Measurements from ENCODE around the gene FRAS1.

Gene FRAS1

DNA sequence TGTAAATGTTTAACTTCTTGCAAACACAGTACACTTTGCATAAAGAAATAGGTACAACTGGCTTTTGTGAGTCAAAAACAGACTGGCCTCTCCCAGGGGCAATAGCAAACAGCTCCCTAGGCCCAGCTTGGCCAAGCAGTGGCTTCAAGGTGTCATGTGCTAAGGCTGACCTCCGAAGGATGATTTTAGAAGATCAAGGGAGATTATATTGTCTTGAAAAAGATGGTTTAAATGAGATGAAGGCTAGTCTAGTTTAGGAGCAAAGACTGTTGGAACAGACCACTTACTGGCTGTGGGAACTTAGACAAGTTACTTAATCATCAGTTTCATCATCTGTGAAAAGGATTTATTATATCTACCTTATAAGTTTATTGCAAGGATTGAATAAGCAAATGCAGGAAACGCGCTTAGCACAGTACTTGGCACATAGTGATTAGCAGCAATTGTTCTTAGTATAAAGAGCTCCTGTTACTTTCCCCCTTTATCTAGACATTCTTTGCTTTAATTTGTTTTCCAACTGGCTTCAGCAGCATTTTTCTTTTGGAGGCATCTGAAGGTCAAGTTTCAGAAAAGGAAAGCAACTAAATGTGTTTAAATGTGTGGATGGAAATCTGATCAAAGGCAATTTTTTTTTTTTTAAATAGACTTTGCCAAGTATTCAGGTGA is 511.6 kb downstream of the FRAS1 start:
- H3K4me3 ChIP-seq (replicated peaks; ENCODE audit: low read depth, low read length): no peak overlapping the region
- DNase-seq (ENCODE audit: extremely low read depth, low read depth): no peak
- TF ChIP-seq CTCF (IDR thresholded peaks at IDR 0.05; ENCODE audit: low read depth, low read length, missing control alignments): no peak

DNA sequence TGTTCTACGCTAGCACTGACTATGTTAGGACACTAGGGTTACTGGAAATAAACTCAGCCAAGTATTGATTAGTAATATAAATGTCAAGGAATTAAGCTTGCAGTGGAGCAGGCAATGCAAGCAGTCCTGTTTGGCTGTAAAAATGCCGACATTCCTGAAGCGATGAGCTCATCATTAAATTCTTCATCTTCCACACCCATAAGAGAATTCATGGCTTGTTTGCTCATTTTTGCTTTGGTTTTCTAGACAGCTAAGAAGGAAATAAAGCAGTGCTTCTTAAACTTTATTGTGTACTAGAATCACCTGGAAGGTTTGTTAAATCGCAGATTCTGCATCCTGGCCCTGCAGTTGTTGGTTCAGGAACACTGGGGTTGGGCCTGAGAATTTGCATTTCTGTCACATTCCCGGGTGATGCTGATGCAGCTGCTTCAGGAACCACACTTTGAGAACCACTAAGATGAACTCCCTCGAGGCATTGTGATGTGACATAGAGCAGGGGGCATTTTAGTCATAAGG is 512.2 kb downstream of the FRAS1 start:
- DNase-seq (ENCODE audit: extremely low read depth, low read depth): no peak
- TF ChIP-seq CTCF (IDR thresholded peaks at IDR 0.05; ENCODE audit: low read depth, low read length, missing control alignments): no peak
- no peak overlapping the region for H3K4me3 ChIP-seq (replicated peaks; ENCODE audit: low read depth, low read length)

DNA sequence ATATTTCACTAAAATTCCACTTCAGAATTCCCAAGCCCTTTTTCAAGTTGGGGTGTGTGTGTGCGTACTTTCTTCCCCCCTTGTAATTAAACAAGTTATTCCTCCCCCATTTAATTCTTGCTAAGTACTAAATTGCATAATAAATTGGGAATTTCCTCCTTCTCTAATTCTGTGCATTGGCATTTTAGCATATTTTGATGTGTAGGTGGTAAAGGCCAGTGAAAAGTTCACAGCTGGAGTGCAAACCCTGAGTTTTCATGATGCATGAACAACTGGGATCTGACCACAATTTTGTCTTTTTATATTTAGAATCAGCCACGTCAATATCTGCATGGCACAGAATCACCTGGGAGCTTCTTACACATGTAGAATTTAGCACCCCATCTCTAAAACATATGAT is 513.0 kb downstream of the FRAS1 start:
- H3K4me3 ChIP-seq (replicated peaks; ENCODE audit: low read depth, low read length): no peak overlapping the region
- no peak for TF ChIP-seq CTCF (IDR thresholded peaks at IDR 0.05; ENCODE audit: low read depth, low read length, missing control alignments)
- no peak for DNase-seq (ENCODE audit: extremely low read depth, low read depth)

GRCh38 chr4:78571804-78572203 is 514.7 kb downstream of the FRAS1 start:
- no peak for TF ChIP-seq CTCF (IDR thresholded peaks at IDR 0.05; ENCODE audit: low read depth, low read length, missing control alignments)
- DNase-seq (ENCODE audit: extremely low read depth, low read depth): no peak
- no peak overlapping the region for H3K4me3 ChIP-seq (replicated peaks; ENCODE audit: low read depth, low read length)

- TF ChIP-seq CTCF (IDR thresholded peaks at IDR 0.05; ENCODE audit: low read depth, low read length, missing control alignments): no peak
- no peak for DNase-seq (ENCODE audit: extremely low read depth, low read depth)
- no peak overlapping the region for H3K4me3 ChIP-seq (replicated peaks; ENCODE audit: low read depth, low read length)
These were observed 521.7 kb downstream of the FRAS1 start for GRCh38 chr4:78578674-78579425.

DNA sequence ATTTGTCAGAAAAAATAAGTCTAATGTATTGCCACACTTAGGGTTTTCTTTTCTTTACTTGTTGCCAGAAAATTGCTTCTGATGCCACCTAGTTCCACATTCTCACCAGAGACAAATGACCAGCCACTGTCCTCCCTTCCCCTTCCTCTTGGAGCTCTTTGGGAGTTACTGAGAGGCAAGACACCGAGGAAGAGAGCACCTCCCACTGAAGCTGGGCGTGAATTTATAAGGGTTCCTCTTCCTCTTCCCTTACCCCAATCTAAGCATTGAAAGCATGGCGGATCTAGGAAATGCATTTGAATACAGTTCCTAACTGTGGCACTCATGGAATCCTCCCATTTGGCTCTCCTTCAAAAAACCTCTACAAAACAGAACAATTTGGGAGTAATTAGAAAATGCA is 524.5 kb downstream of the FRAS1 start:
- no peak for DNase-seq (ENCODE audit: extremely low read depth, low read depth)
- TF ChIP-seq CTCF (IDR thresholded peaks at IDR 0.05; ENCODE audit: low read depth, low read length, missing control alignments): no peak

More for the DNA sequence above, 524.5 kb downstream of the FRAS1 start:
- H3K4me3 ChIP-seq (replicated peaks; ENCODE audit: low read depth, low read length): no peak overlapping the region

Data from HFF-Myc (cell line).